H9 (cell line): ENCODE measurements around the gene CERS2. TPM values are rescaled to one million over a fixed set of nuclear protein-coding genes. Genes with fewer than 3 reads are reported as not detected.

Source experiments
- DNase-seq: peaks from one replicate; pipeline ENCODE4 v3.0.0-alpha.2; 2017
- H2AFZ ChIP-seq: one replicate; pipeline ENCODE4 v1.6.1; 2013; ENCODE audit warnings: mild to moderate bottlenecking, low read length, control low read depth, moderate library complexity
- H2AK5ac ChIP-seq: 2 replicates; pipeline ENCODE4 v1.6.1; 2013; ENCODE audit warnings: low read length, control low read depth, mixed read lengths; ENCODE audit not compliant: insufficient read length
- H2BK120ac ChIP-seq: one replicate; pipeline ENCODE4 v1.6.1; 2013; ENCODE audit warnings: low read depth, mild to moderate bottlenecking, low read length, control low read depth, inconsistent platforms; ENCODE audit not compliant: poor library complexity, severe bottlenecking
- H2BK12ac ChIP-seq: 2 replicates; pipeline ENCODE4 v1.6.1; 2013; ENCODE audit warnings: low read length, control low read depth, mixed read lengths, low read depth; ENCODE audit not compliant: insufficient read length
- H2BK15ac ChIP-seq: 2 replicates; pipeline ENCODE4 v1.6.1; 2013; ENCODE audit warnings: low read depth, low read length, control low read depth
- H2BK20ac ChIP-seq: one replicate; pipeline ENCODE4 v1.6.1; 2013; ENCODE audit warnings: low read depth, mild to moderate bottlenecking, low read length, control low read depth, inconsistent platforms; ENCODE audit not compliant: poor library complexity, severe bottlenecking
- H2BK5ac ChIP-seq: 2 replicates; pipeline ENCODE4 v1.6.1; 2013; ENCODE audit warnings: low read length, control low read depth, mixed read lengths; ENCODE audit not compliant: insufficient read length
- H3K14ac ChIP-seq: 2 replicates; pipeline ENCODE4 v1.6.1; 2013; ENCODE audit warnings: low read length, control low read depth; ENCODE audit not compliant: insufficient read depth
- H3K18ac ChIP-seq: 2 replicates; pipeline ENCODE4 v1.6.1; 2013; ENCODE audit warnings: low read depth, mild to moderate bottlenecking, mixed read lengths, low read length, control low read depth; ENCODE audit not compliant: insufficient read length
- H3K23ac ChIP-seq: 2 replicates; pipeline ENCODE4 v1.6.1; 2013; ENCODE audit warnings: low read length, control low read depth, mixed read lengths, low read depth; ENCODE audit not compliant: insufficient read length
- H3K23me2 ChIP-seq: 2 replicates; pipeline ENCODE4 v1.6.1; 2013; ENCODE audit warnings: low read depth, mild to moderate bottlenecking, mixed read lengths, low read length, control low read depth; ENCODE audit not compliant: insufficient read length, poor library complexity, severe bottlenecking
- H3K27ac ChIP-seq: 2 replicates; pipeline ENCODE4 v1.5.1; 2013; ENCODE audit warnings: low read length, control low read depth, mixed read lengths, low read depth; ENCODE audit not compliant: insufficient read length
- H3K27me3 ChIP-seq: 2 replicates; pipeline ENCODE4 v1.6.1; 2013; ENCODE audit warnings: low read length, control low read depth, inconsistent platforms; ENCODE audit not compliant: insufficient read depth
- H3K4ac ChIP-seq: 2 replicates; pipeline ENCODE4 v1.6.1; 2013; ENCODE audit warnings: low read depth, mild to moderate bottlenecking, control low read depth, inconsistent platforms, low read length, moderate library complexity
- H3K4me1 ChIP-seq: 2 replicates; pipeline ENCODE4 v1.6.1; 2013; ENCODE audit warnings: low read length, control low read depth, inconsistent platforms; ENCODE audit not compliant: insufficient read depth
- H3K4me2 ChIP-seq: 2 replicates; pipeline ENCODE4 v1.6.1; 2013; ENCODE audit warnings: low read length, control low read depth, mixed read lengths; ENCODE audit not compliant: insufficient read length, insufficient read depth
- H3K56ac ChIP-seq: 2 replicates; pipeline ENCODE4 v1.6.1; 2013; ENCODE audit warnings: low read depth, mild to moderate bottlenecking, mixed read lengths, low read length, control low read depth; ENCODE audit not compliant: insufficient read length
- H3K79me1 ChIP-seq: 2 replicates; pipeline ENCODE4 v1.6.1; 2013; ENCODE audit warnings: low read depth, mild to moderate bottlenecking, moderate library complexity, low read length, control low read depth, inconsistent platforms; ENCODE audit not compliant: insufficient read depth, poor library complexity, severe bottlenecking
- H3K79me2 ChIP-seq: 2 replicates; pipeline ENCODE4 v1.6.1; 2013; ENCODE audit warnings: low read length, control low read depth, inconsistent platforms; ENCODE audit not compliant: insufficient read depth
- H3K9ac ChIP-seq: 2 replicates; pipeline ENCODE4 v1.6.1; 2013; ENCODE audit warnings: low read length, control low read depth, mixed read lengths; ENCODE audit not compliant: insufficient read length; ENCODE audit errors: extremely low read depth
- H3K9me3 ChIP-seq: one replicate; pipeline ENCODE4 v1.6.1; 2013; ENCODE audit warnings: low read depth, low read length, inconsistent platforms; ENCODE audit not compliant: control insufficient read depth
- H3T11ph ChIP-seq: one replicate; pipeline ENCODE4 v1.6.1; 2013; ENCODE audit warnings: mild to moderate bottlenecking, low read length, control low read depth, inconsistent platforms
- H4K20me1 ChIP-seq: one replicate; pipeline ENCODE4 v1.6.1; 2013; ENCODE audit not compliant: control insufficient read depth, insufficient read length, insufficient read depth
- H4K5ac ChIP-seq: 2 replicates; pipeline ENCODE4 v1.6.1; 2013; ENCODE audit warnings: low read depth, mild to moderate bottlenecking, mixed read lengths, low read length, control low read depth; ENCODE audit not compliant: insufficient read length
- H4K8ac ChIP-seq: replicated peaks from 2 replicates; pipeline ENCODE4 v1.6.1; 2013; ENCODE audit warnings: low read length, control low read depth, mixed read lengths, low read depth; ENCODE audit not compliant: insufficient read length
- H4K91ac ChIP-seq: 2 replicates; pipeline ENCODE4 v1.6.1; 2013; ENCODE audit warnings: low read depth, mild to moderate bottlenecking, moderate library complexity, mixed read lengths, low read length, control low read depth; ENCODE audit not compliant: insufficient read length
- H3K27ac Mint-ChIP-seq, 3 experiments: 2 replicates in 2 of 3; 3 replicates in 1 of 3; pipeline ENCODE4 v1.8.0; 2020 to 2021; ENCODE audit warnings: mixed read lengths in 3 of 3, mild to moderate bottlenecking in 1 of 3, moderate library complexity in 1 of 3
- H3K27me3 Mint-ChIP-seq: 2 replicates; pipeline ENCODE4 v1.8.0; 2021; ENCODE audit warnings: low read depth, mild to moderate bottlenecking, moderate library complexity, mixed read lengths
- H3K36me3 Mint-ChIP-seq, 3 experiments: 2 replicates in 2 of 3; 3 replicates in 1 of 3; pipeline ENCODE4 v1.8.0; 2020 to 2021; ENCODE audit warnings: low read depth in 3 of 3, mixed read lengths in 3 of 3; ENCODE audit not compliant: insufficient read depth in 1 of 3
- H3K4me1 Mint-ChIP-seq, 2 experiments: 2 replicates each; pipeline ENCODE4 v1.8.0; 2020; ENCODE audit warnings: mixed read lengths in 2 of 2
- H3K4me3 Mint-ChIP-seq, 2 experiments: 2 replicates in 1 of 2; 3 replicates in 1 of 2; pipeline ENCODE4 v1.8.0; 2020 to 2021; ENCODE audit warnings: mild to moderate bottlenecking in 2 of 2, mixed read lengths in 2 of 2, moderate library complexity in 1 of 2
- H3K9me3 Mint-ChIP-seq, 2 experiments: 2 replicates in 1 of 2; 3 replicates in 1 of 2; pipeline ENCODE4 v1.8.0; 2020; ENCODE audit warnings: mild to moderate bottlenecking in 2 of 2, mixed read lengths in 2 of 2, moderate library complexity in 1 of 2
- WGBS: extraction: QIAGEN DNeasy Blood & Tissue Kit; methylation state at CpG from one replicate; pipeline ENCODE4 v1.1.7; 2013; ENCODE audit warnings: missing lambda C conversion rate, low lambda C conversion rate, mixed read lengths; ENCODE audit not compliant: insufficient read length; ENCODE audit errors: extremely low coverage; 5-methylcytosine and 5-hydroxymethylcytosine counted together
- total RNA-seq: library from RNA; stranded (reverse); gene quantifications from 2 replicates; pipeline ENCODE4 v1.2.1, GENCODE V29; 2021
- TF ChIP-seq, protein P1 (sequence below): fragments of 200-600 bp; sonication (generic); conservative IDR thresholded peaks from 3 replicates; pipeline ENCODE4 v1.8.0; 2021; ENCODE audit warnings: antibody characterized with exemption, mild to moderate bottlenecking

Gene CERS2
- total RNA-seq, 1 experiment from 2014 or later: 201 TPM

DNA sequence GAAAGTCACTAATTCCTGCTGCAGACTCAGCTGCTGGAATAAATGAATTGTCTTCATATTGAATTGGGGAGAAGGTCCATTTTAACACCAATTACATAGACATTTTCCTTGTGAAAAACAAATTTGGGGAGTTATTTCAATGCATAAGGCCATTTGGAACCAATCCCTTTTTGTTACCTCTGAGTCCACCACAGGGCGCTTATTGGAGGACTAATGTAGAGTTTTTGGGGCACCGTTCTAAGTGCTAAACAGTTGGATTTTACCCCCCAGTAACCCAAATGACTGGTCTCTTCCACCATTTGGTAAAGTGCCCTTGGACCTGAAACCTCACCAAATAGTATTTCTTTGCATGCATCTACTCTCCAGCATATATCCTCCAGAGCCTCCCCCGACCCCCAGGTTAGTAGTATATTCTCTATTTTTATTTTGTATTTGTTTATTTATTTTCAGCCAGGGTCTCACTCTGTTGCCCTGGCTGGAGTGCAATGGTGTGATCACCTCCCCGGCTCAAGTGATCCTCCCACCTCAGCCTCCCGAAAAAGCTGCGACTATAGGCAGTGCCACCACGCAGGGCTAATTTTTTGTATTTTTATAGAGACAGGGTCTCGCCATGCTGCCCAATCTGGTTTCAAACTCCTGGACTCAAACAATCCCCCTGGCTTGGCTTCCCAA, 35.2 kb upstream of the CERS2 start:
- H3K27ac ChIP-seq: no peak overlapping the region
- H3K27me3 ChIP-seq: no peaks in the 10 kb centered on the region
- H2BK5ac ChIP-seq: no peak overlapping the region

More for the DNA sequence above, 35.2 kb upstream of the CERS2 start:
- no peak for DNase-seq
- Histone ChIP-seq H3K23me2 (peaks cover 13% of the 10 kb centered on the region), H3K4me1 (peaks cover 5% of the 10 kb centered on the region; the same call in 1 of the 2 replicates), H3K79me1 (no peaks in the 10 kb centered on the region), H3K4me2 (no peak overlapping the region), H3K79me2 (no peaks in the 10 kb centered on the region; the same call in 1 of the 2 replicates), H2AFZ (no peak overlapping the region), H2BK12ac (no peak overlapping the region), H3K23ac (no peak overlapping the region), H3K4ac (no peak overlapping the region), H2AK5ac (no peak overlapping the region), H4K91ac (no peak overlapping the region), H3K14ac (no peak overlapping the region), H3K9ac (no peak overlapping the region), H3K18ac (no peak overlapping the region), H3K56ac (no peak overlapping the region), H4K5ac (no peak overlapping the region), H2BK15ac (no peak overlapping the region), H2BK20ac (no peak overlapping the region), H3T11ph (no peak overlapping the region), H2BK120ac (no peak overlapping the region), H4K20me1 (no peaks in the 10 kb centered on the region), H3K9me3 (no peaks in the 10 kb centered on the region), H4K8ac (no peak overlapping the region)
- Mint-ChIP-seq H3K4me3 (peak overlapping the region; percentile 97 to 99), H3K27ac (no peak overlapping the region), H3K27me3 (no peaks in the 10 kb centered on the region; the same call in 1 of the 2 replicates), H3K36me3 (no peaks in the 10 kb centered on the region), H3K9me3 (no peaks in the 10 kb centered on the region; a peak in 2 of 5 replicates), H3K4me1 (peaks cover 35 to 39% of the 10 kb centered on the region in 2 experiments)
- WGBS: no CpG with 5 or more reads among the region's 8 CpGs
- TF ChIP-seq, protein P1, sequence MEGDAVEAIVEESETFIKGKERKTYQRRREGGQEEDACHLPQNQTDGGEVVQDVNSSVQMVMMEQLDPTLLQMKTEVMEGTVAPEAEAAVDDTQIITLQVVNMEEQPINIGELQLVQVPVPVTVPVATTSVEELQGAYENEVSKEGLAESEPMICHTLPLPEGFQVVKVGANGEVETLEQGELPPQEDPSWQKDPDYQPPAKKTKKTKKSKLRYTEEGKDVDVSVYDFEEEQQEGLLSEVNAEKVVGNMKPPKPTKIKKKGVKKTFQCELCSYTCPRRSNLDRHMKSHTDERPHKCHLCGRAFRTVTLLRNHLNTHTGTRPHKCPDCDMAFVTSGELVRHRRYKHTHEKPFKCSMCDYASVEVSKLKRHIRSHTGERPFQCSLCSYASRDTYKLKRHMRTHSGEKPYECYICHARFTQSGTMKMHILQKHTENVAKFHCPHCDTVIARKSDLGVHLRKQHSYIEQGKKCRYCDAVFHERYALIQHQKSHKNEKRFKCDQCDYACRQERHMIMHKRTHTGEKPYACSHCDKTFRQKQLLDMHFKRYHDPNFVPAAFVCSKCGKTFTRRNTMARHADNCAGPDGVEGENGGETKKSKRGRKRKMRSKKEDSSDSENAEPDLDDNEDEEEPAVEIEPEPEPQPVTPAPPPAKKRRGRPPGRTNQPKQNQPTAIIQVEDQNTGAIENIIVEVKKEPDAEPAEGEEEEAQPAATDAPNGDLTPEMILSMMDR: no peak
